ENCODE measurements around the gene SNX32.
A peak's percentile ranks its signal among the peaks of the same experiment; 100 is the strongest.
"Not testable (repeated sequence)": the region's sequence is repeated elsewhere in the genome, so short reads cannot be mapped to it uniquely, and the experiment has no call there.

The SNX32 gene

GRCh38 chr11:65829459-65829858, 4.3 kb upstream of the SNX32 start:
- DNase-seq = no peak

- not testable (repeated sequence) for DNase-seq
Observed at GRCh38 chr11:65832231-65832630, 1.5 kb upstream of the SNX32 start.

- DNase-seq = no peak
Observed at GRCh38 chr11:65834202-65834601, 439 bp downstream of the SNX32 start.

- DNase-seq = no peak
Observed at GRCh38 chr11:65842144-65842543, 8.4 kb downstream of the SNX32 start.

GRCh38 chr11:65843811-65844210, 10.0 kb downstream of the SNX32 start:
- no peak for DNase-seq

GRCh38 chr11:65844231-65844872, 10.6 kb downstream of the SNX32 start:
- no peak for DNase-seq

- DNase-seq = no peak
Observed at GRCh38 chr11:65847746-65848145, 14.0 kb downstream of the SNX32 start.

- DNase-seq = not testable (repeated sequence)
Observed at GRCh38 chr11:65848693-65849092, 14.9 kb downstream of the SNX32 start.

- no peak for DNase-seq
Observed at GRCh38 chr11:65849366-65849765, 15.6 kb downstream of the SNX32 start.

GRCh38 chr11:65849771-65850216, 16.0 kb downstream of the SNX32 start:
- DNase-seq = no peak

- DNase-seq = no peak
Observed at GRCh38 chr11:65850217-65851082, 16.7 kb downstream of the SNX32 start.

- peak; percentile 54 for DNase-seq
Observed at GRCh38 chr11:65851083-65851579, 17.4 kb downstream of the SNX32 start.

- DNase-seq = no peak
Observed at GRCh38 chr11:65851811-65852507, 18.2 kb downstream of the SNX32 start.

- DNase-seq = no peak
Observed at GRCh38 chr11:65852508-65853245, 18.9 kb downstream of the SNX32 start.

GRCh38 chr11:65853246-65853979, 19.6 kb downstream of the SNX32 start:
- no peak for DNase-seq

- no peak for DNase-seq
Observed at GRCh38 chr11:65854161-65854592, 20.4 kb downstream of the SNX32 start.

GRCh38 chr11:65854852-65855837, 21.4 kb downstream of the SNX32 start:
- no peak for DNase-seq

- no peak for DNase-seq
Observed at GRCh38 chr11:65855927-65856363, 22.2 kb downstream of the SNX32 start.

GRCh38 chr11:65856689-65857499, 23.1 kb downstream of the SNX32 start:
- peak; percentile 76 for DNase-seq

- DNase-seq = peak; percentile 54
Observed at GRCh38 chr11:65857500-65857852, 23.7 kb downstream of the SNX32 start.
